Measurements from ENCODE around the gene MCL1.
"Not testable (repeated sequence)": the region's sequence is repeated elsewhere in the genome, so short reads cannot be mapped to it uniquely, and the experiment has no call there.

Gene MCL1

GRCh38 chr1:150603711-150604110 lies 24.3 kb upstream of the MCL1 start:
- in situ Hi-C loops (cut with HindIII; ENCODE audit: low sequenced_read_pairs), result no loop called here

GRCh38 chr1:150602372-150602771 lies 23.0 kb upstream of the MCL1 start:
- in situ Hi-C loops (cut with HindIII; ENCODE audit: low sequenced_read_pairs), result not testable (repeated sequence)

GRCh38 chr1:150601540-150601939 lies 22.1 kb upstream of the MCL1 start:
- in situ Hi-C loops (cut with HindIII; ENCODE audit: low sequenced_read_pairs), result no loop called here

GRCh38 chr1:150598346-150598745 lies 18.9 kb upstream of the MCL1 start:
- in situ Hi-C loops (cut with HindIII; ENCODE audit: low sequenced_read_pairs), result not testable (repeated sequence)

GRCh38 chr1:150596976-150597375 lies 17.6 kb upstream of the MCL1 start:
- in situ Hi-C loops (cut with HindIII; ENCODE audit: low sequenced_read_pairs), result no loop called here

- in situ Hi-C loops (cut with HindIII; ENCODE audit: low sequenced_read_pairs), result no loop called here
These were observed 16.9 kb upstream of the MCL1 start for GRCh38 chr1:150596095-150596892.

- in situ Hi-C loops (cut with HindIII; ENCODE audit: low sequenced_read_pairs), result no loop called here
These were observed 3.0 kb upstream of the MCL1 start for GRCh38 chr1:150582371-150582770.

- in situ Hi-C loops (cut with HindIII; ENCODE audit: low sequenced_read_pairs), result not testable (repeated sequence)
These were observed 2.6 kb upstream of the MCL1 start for GRCh38 chr1:150581962-150582361.

GRCh38 chr1:150581437-150581836 lies 2.0 kb upstream of the MCL1 start:
- in situ Hi-C loops (cut with HindIII; ENCODE audit: low sequenced_read_pairs), result not testable (repeated sequence)

- in situ Hi-C loops (cut with HindIII; ENCODE audit: low sequenced_read_pairs), result not testable (repeated sequence)
These were observed 1.6 kb upstream of the MCL1 start for GRCh38 chr1:150580966-150581365.

GRCh38 chr1:150579945-150580642 lies 684 bp upstream of the MCL1 start:
- in situ Hi-C loops (cut with HindIII; ENCODE audit: low sequenced_read_pairs), result loop anchor here (5.0 to 10.0 kb wide), 3 partner anchors 47 to 93 kb away; partner anchors contain the start of genes ENSA, FALEC and TARS2

- in situ Hi-C loops (cut with HindIII; ENCODE audit: low sequenced_read_pairs), result loop anchor here (5.0 to 10.0 kb wide), 3 partner anchors 49 to 91 kb away; partner anchors contain the start of genes ENSA, FALEC and TARS2
These were observed 919 bp downstream of the MCL1 start for GRCh38 chr1:150578272-150579109.

GRCh38 chr1:150577557-150578271 lies 1.7 kb downstream of the MCL1 start:
- in situ Hi-C loops (cut with HindIII; ENCODE audit: low sequenced_read_pairs), result loop anchor here (5.0 to 10.0 kb wide), 3 partner anchors 50 to 90 kb away; partner anchors contain the start of genes ENSA, FALEC and TARS2

- in situ Hi-C loops (cut with HindIII; ENCODE audit: low sequenced_read_pairs), result loop anchor here (5.0 to 10.0 kb wide), 3 partner anchors 50 to 90 kb away; partner anchors contain the start of genes ENSA, FALEC and TARS2
These were observed 2.4 kb downstream of the MCL1 start for GRCh38 chr1:150576794-150577556.

- in situ Hi-C loops (cut with HindIII; ENCODE audit: low sequenced_read_pairs), result loop anchor here (5.0 to 10.0 kb wide), 3 partner anchors 51 to 89 kb away; partner anchors contain the start of genes ENSA, FALEC and TARS2
These were observed 3.1 kb downstream of the MCL1 start for GRCh38 chr1:150576367-150576711.

GRCh38 chr1:150575518-150576366 lies 3.7 kb downstream of the MCL1 start:
- in situ Hi-C loops (cut with HindIII; ENCODE audit: low sequenced_read_pairs), result loop anchor here (5.0 to 10.0 kb wide), 3 partner anchors 52 to 88 kb away; partner anchors contain the start of genes ENSA, FALEC and TARS2

- in situ Hi-C loops (cut with HindIII; ENCODE audit: low sequenced_read_pairs), result loop anchor here (5.0 to 10.0 kb wide), 3 partner anchors 52 to 88 kb away; partner anchors contain the start of genes ENSA, FALEC and TARS2
These were observed 4.3 kb downstream of the MCL1 start for GRCh38 chr1:150575072-150575489.
